Activated CD8-positive, alpha-beta T cell treated with anti-CD3 and anti-CD28 coated beads for 36 hours (primary cell): ENCODE measurements around the gene KAT5. TPM values are rescaled to one million over a fixed set of nuclear protein-coding genes. Genes with fewer than 3 reads are reported as not detected.

ENCODE experiments used
- ATAC-seq: fragments of 200-7000 bp; cut with Tn5 transposase; one replicate; pipeline ENCODE4 v1.10.0; 2021; ENCODE audit warnings: mild to moderate bottlenecking, moderate library complexity
- CTCF ChIA-PET: fragments of 350-600 bp; sonication (Branson Sonifier 250); formaldehyde crosslinking; loops from one replicate; lab custom pipeline; 2021; ENCODE audit warnings: antibody characterized with exemption; lab: Charles Lee
- POLR2A ChIA-PET: fragments of 350-600 bp; sonication (Branson Sonifier 250); formaldehyde crosslinking; loops from one replicate; lab custom pipeline; 2021; ENCODE audit warnings: antibody characterized with exemption; lab: Charles Lee
- DNase-seq: peaks from one replicate; pipeline ENCODE4 v3.0.0-alpha.2; 2020
- H3K27ac Mint-ChIP-seq: one replicate; pipeline ENCODE4 v1.8.0; 2021; ENCODE audit warnings: mild to moderate bottlenecking, mixed read lengths
- H3K27me3 Mint-ChIP-seq: one replicate; pipeline ENCODE4 v1.8.0; 2021; ENCODE audit warnings: mixed read lengths
- H3K36me3 Mint-ChIP-seq: one replicate; pipeline ENCODE4 v1.8.0; 2021; ENCODE audit warnings: low read depth, mixed read lengths
- H3K4me1 Mint-ChIP-seq: one replicate; pipeline ENCODE4 v1.8.0; 2021; ENCODE audit warnings: low read depth, mixed read lengths
- H3K4me3 Mint-ChIP-seq: one replicate; pipeline ENCODE4 v1.8.0; 2021; ENCODE audit warnings: mild to moderate bottlenecking, moderate library complexity, mixed read lengths
- H3K9me3 Mint-ChIP-seq: one replicate; pipeline ENCODE4 v1.8.0; 2021; ENCODE audit warnings: mixed read lengths
- intact Hi-C: fragments of 100-400 bp; cut with micrococcal nuclease; formaldehyde crosslinking; loops from one replicate; pipeline ENCODE4 v1.10.0; 2022
- total RNA-seq, 2 experiments: library from RNA; stranded (reverse); gene quantifications; one replicate each; pipeline ENCODE4 v1.2.3, GENCODE V29; 2021
- TF ChIP-seq, protein P1 (sequence below): fragments of 200-600 bp; IDR thresholded peaks from one replicate; pipeline ENCODE4 v1.8.0; 2022; ENCODE audit warnings: antibody characterized with exemption, mild to moderate bottlenecking

The KAT5 gene
- 10 to 100 TPM; 67.7 to 71.8 TPM for total RNA-seq

DNA sequence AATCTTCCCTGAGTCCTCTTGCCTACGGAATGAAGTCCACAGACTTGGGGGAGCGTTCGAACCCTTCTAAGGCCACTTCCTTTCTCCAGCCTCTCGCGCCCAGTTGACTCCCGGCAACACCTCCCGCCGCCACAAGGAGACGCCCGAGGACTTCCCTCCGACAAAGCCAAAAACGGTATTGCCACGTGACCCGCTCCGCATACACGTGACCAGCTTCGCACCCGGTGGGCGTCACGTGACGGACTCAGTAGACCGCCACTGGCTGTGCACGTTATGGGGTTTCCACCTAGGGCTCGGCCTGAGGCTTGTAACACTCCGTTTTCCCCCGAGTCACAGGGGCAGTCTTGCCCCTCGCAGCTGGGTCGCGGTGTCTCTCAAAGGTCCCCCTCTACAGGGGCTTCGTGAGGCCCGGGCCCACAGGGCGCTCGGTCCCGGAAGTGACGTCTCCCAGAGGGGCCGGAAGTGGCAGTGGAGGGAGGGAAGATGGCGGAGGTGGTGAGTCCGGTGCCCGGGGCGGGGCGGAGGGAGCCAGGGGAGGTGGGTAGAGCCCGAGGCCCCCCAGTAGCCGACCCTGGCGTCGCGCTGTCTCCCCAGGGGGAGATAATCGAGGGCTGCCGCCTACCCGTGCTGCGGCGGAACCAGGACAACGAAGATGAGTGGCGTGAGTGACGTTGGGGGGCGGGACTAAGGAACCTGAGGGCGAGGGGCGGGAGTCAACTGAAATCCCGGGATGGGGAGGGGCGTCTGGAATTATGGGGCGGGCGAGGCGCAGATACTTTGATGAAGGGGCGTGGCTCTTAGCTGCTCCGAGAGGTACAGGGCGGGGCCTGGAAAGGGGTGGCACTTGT, at the start of gene KAT5:
Gene KAT5, plus strand, starts transcription at position 468 of the 848 bp plus-strand sequence. Its CDS starts 16 bp downstream, at position 484.
- Mint-ChIP-seq H3K27ac (peak within 1 kb of the TSS; percentile 98), H3K36me3 (peaks cover 36% of the 10 kb centered on the region), H3K4me1 (peaks cover 20% of the 10 kb centered on the region), H3K9me3 (no peaks in the 10 kb centered on the region), H3K27me3 (no peaks in the 10 kb centered on the region), H3K4me3 (peak within 1 kb of the TSS; percentile 93)
- peak; percentile 82 for ATAC-seq
- intact Hi-C loops, result loop anchor here (5.0 kb wide), 2 partner anchors 60 to 105 kb away; no protein-coding TSS in a partner anchor
- peak; percentile 99 for DNase-seq
- ChIA-PET CTCF (interaction anchor here (0.7 to 3.0 kb wide), 50 partner anchors 9 to 339 kb away, joined by 3 to 41 read pairs (median 4); partner anchors contain the start of genes AP5B1, CCDC85B, CFL1 and CTSW), POLR2A (interaction anchor here (0.8 to 2.3 kb wide), 19 partner anchors 9 to 291 kb away, joined by 3 to 22 read pairs (median 4); partner anchors contain the start of genes BANF1, MUS81, PCNX3 and RNASEH2C)
- TF ChIP-seq, protein P1, sequence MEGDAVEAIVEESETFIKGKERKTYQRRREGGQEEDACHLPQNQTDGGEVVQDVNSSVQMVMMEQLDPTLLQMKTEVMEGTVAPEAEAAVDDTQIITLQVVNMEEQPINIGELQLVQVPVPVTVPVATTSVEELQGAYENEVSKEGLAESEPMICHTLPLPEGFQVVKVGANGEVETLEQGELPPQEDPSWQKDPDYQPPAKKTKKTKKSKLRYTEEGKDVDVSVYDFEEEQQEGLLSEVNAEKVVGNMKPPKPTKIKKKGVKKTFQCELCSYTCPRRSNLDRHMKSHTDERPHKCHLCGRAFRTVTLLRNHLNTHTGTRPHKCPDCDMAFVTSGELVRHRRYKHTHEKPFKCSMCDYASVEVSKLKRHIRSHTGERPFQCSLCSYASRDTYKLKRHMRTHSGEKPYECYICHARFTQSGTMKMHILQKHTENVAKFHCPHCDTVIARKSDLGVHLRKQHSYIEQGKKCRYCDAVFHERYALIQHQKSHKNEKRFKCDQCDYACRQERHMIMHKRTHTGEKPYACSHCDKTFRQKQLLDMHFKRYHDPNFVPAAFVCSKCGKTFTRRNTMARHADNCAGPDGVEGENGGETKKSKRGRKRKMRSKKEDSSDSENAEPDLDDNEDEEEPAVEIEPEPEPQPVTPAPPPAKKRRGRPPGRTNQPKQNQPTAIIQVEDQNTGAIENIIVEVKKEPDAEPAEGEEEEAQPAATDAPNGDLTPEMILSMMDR, result peak; percentile 93

DNA sequence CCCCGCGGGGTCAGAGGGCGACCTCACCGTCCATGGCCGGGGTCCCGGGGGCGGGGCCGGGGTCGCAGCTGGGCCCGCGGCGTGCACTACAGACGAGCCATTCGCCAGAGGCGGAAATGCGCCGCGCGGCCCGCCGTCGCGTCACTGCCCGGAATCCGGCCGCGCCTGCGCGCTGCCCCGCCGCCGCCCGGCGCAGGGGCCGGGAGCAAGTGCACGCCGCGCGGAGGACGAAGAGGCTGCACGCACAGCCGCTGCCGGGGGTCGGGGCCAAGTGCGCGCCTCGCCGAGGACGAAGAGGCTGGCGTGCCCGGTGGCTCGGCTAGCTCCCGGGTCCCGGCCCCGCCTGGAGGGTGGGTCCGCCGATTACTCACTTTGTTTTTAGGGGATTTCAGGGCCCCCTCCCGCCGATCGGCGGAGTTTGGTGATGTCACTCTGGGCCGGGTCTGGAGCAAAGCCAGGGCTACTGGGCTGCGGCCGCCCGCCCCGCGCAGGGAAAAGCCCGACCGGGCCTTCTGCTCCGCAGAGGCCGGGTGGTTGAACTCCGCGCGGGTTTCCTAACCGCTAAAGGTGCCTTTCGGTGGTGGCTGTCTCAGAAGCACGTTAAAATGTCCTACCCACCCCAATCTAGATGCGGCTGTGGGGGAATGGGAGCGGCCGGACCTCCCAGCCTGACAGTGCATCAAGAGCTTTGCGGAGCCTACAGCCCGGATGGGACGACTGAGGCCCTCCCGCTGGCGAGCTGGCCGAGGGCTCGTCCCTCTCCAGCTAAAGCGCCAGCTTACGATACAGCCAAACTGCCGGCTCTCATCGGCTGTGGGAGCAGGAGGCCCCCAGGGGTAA, 49.0 kb upstream of the KAT5 start, which contains the start of gene RELA:
Gene RELA, minus strand, starts transcription at position 118 of the 840 bp plus-strand sequence. Its CDS starts 84 bp downstream, at position 34.
- ChIA-PET POLR2A (interaction anchor here (0.6 to 21.3 kb wide), 9 partner anchors 20 to 240 kb away, joined by 3 to 320 read pairs (median 4); partner anchors contain the start of genes NEAT1 and SIPA1), CTCF (interaction anchor here (0.7 to 2.3 kb wide), 8 partner anchors 11 to 297 kb away, joined by 3 to 11 read pairs (median 4); partner anchors contain the start of genes FIBP, KAT5 and PCNX3)
- Mint-ChIP-seq H3K36me3 (peaks cover 30% of the 10 kb centered on the region), H3K27me3 (no peaks in the 10 kb centered on the region), H3K4me1 (peaks cover 31% of the 10 kb centered on the region), H3K4me3 (peak within 1 kb of the TSS; percentile 83), H3K9me3 (no peaks in the 10 kb centered on the region), H3K27ac (peak within 1 kb of the TSS; percentile 89)
- DNase-seq, result peak; percentile 95
- TF ChIP-seq, protein P1, result no peak
- peak; percentile 93 for ATAC-seq
- intact Hi-C loops, result no loop called here

- TF ChIP-seq, protein P1, result no peak
- POLR2A ChIA-PET, result interaction anchor here (0.9 to 21.3 kb wide), 8 partner anchors 20 to 241 kb away, joined by 3 to 320 read pairs (median 4); partner anchors contain the start of genes NEAT1 and SIPA1
- Mint-ChIP-seq H3K9me3 (no peaks in the 10 kb centered on the region), H3K4me3 (peak overlapping the region; percentile 81), H3K4me1 (peaks cover 31% of the 10 kb centered on the region), H3K27ac (peak overlapping the region; percentile 89), H3K27me3 (no peaks in the 10 kb centered on the region), H3K36me3 (peaks cover 26% of the 10 kb centered on the region)
- DNase-seq (peak; percentile 72), ATAC-seq (peak; percentile 35)
- CTCF ChIA-PET, result interaction anchor here (0.9 to 2.3 kb wide), 6 partner anchors 11 to 224 kb away, joined by 3 to 11 read pairs (median 6); partner anchors contain the start of genes FIBP, KAT5 and PCNX3
- intact Hi-C loops, result no loop called here
These were observed 48.3 kb upstream of the KAT5 start for GRCh38 chr11:65663639-65664200.

DNA sequence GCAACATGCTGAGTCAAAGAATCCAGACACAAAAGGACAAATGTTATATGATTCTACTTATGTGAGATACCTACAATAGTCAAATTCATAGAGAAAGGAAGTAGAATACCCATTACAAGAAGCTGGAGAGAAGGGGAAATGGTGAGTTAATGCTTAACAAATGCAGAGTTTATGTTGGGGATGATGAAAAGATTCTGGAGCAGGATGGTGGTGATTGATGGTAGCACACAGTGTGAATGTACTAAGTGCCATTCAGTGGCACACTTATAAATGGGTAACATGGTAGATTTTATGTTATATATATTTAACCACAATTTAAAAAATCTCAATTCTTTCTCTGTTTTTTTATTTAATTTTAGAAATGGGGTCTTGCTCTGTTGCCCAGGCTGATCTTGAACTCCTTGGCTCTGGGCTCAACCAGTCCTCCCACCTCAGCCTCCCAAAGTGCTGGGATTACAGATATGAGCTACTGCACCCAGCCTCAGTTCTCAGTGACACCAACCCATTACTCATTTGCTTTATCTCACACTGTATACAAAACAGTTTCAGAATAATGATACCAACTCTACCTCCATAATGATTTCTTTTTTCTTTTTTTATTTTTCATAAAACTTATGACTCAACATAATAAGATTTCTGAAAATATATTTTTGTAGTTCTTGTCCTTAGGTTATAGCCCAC, 39.7 kb upstream of the KAT5 start:
- CTCF ChIA-PET, result interaction anchor here (0.7 to 1.5 kb wide), 3 partner anchors 20 to 216 kb away, joined by 3 to 5 read pairs (median 3); partner anchors contain the start of gene FIBP
- TF ChIP-seq, protein P1, result no peak
- Mint-ChIP-seq H3K9me3 (no peaks in the 10 kb centered on the region), H3K27ac (no peak overlapping the region), H3K4me1 (peaks cover 3% of the 10 kb centered on the region), H3K4me3 (no peak overlapping the region), H3K27me3 (no peaks in the 10 kb centered on the region), H3K36me3 (no peaks in the 10 kb centered on the region)
- POLR2A ChIA-PET, result interaction anchor here (0.7 kb wide), 1 partner anchor 270 kb away, joined by 3 read pairs; no protein-coding TSS in a partner anchor
- ATAC-seq (peak; percentile 71), DNase-seq (peak; percentile 17)
- intact Hi-C loops, result no loop called here
